HUDEP-2 (cell line): ENCODE data around the gene EPHA7.

Experiments
- DNase-seq, 76 experiments: peaks; one replicate each; lab custom pipeline; 2025; ENCODE audit not compliant: unreplicated experiment in 76 of 76; lab: John Stamatoyannopoulos, UW

The EPHA7 gene

DNA sequence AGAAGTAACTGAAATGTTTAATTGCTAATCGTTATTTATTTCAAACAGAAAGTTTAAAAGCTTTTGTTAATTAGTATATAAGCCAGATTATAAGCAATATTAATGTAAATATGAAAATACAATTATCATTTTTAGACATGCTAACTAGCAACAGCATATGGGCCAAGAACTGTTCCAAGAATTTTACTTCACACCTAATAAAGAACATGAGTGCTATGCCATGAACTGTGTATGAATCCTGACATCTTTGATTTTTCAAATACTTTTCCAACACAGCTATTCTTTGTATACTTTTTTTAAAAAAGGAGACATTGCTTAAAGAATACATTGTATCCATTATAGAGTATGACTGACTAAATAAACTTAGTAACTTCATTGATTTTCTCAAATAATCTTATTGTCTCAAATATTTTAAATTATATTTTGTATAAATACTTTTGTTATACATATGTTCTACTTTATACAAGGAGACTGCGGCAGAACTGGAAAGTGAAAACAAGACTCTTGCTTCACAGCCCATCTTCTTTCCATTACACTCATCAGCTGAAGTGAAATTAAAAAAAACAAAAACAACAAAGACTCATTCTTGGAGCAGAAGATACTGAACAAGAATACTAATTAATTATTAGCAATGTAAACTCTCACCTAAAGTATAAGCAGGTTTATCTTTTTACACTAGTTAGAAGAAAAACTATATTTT is 89.9 kb downstream of the EPHA7 start:
- no peak for DNase-seq

DNA sequence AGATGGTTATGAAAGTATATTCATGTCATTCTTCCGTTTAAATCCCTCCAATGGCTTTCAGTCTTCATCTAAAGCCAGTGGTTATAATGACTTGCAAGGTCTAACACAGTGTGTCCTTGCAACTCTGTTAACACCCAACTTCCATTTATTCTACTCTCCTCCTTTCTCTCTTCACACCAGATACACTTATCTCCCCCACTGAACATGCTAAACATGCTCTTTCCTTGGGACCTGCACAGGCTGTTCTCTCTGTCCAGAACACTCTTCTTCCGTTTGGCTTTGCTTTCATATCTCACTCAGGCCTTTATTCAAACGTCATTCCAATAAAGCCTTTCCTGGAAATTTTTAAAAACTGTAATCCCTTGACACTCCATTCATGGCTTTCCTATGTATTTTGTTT is 91.5 kb downstream of the EPHA7 start:
- DNase-seq, result no peak

DNA sequence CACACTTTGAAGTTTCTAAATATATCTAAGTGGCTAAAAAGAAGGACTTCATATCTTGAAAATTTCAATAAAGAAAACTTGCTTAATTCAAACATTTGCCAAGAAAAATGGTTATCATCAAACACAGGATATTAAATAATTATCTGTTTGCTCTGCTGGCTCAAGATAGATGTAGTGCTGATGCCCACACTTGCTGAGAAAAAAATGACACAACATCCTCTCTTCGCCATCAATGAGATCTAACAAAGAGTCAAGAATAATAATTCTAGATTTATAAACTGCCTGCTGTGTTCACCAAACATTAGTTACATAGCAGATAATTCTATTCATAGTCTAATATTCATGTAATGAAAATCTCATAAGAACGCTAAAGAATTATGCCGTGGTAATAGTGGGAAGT is 93.6 kb downstream of the EPHA7 start:
- no peak for DNase-seq

DNA sequence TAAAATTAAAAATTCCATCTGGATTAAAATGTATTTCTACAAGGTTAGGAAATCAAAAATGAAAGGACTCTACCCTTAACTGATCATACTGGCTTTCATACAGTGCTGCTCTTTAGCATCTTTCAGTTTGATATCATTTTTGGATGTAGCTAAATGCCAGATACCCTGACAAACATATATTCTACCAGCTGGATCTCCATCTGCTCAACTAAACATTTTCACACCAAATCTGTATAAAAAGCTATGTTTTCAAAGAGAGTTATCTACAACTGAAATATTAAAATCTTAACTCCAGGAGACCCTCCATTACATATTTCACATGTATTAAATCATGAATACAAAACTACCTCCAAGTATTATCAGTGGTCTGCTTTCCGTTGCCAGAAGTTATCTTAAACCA is 95.7 kb downstream of the EPHA7 start:
- DNase-seq, result no peak

DNA sequence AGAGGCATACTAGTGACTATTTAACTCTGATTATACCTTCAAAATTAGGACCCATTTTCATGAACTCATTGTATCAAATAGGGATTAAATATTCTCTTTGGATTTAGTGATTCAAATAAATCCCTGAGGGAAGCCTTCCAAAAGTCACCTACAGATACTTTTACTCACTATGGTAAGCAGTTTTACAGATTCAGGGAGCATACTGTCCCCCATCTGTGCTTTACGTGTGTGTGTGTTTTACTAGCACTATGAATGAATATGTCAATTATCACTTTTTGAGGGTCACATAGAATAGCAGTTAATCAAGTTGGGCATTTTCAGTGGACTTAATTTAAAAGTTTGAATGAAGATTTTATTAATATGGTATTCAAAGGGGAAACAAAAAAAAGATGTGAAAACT is 96.7 kb downstream of the EPHA7 start:
- DNase-seq, result no peak

DNA sequence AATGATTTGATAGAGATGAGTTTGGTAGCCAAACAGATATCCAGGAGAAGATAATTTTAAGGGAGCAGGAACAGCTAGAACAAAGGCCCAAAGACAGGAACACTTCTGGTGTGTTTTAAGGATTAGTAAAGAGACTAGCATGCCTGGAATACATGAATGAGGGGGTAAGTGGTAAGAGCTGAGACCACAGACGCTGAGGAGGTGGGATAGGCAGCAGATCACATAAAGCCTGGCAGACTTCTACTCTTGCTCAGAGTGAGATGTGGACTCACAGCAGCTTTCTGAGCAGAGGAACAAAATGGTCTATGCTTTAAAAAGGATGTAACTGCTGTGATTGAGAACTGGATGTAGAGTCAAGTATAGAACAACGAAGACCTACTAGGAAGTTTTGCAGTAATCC is 100.1 kb downstream of the EPHA7 start:
- no peak for DNase-seq

DNA sequence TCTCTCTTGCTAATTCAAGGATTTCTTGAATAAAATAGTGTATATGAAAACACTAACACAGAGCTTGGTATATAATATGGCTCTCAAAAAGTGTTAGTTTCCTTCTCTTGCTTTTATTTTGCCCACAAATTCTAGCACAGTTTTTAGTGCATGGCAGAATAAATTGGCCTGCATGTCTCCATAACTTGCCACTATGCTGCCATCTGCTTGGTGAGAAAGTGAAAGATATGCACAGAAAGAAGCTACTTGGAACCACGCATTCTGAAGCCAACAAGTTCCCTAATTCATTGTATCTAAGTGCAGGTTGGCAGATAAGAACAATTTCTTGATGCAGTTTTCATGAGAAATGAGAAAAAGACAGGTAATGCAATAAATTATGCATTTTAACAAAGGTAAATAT is 101.2 kb downstream of the EPHA7 start:
- DNase-seq, result no peak

DNA sequence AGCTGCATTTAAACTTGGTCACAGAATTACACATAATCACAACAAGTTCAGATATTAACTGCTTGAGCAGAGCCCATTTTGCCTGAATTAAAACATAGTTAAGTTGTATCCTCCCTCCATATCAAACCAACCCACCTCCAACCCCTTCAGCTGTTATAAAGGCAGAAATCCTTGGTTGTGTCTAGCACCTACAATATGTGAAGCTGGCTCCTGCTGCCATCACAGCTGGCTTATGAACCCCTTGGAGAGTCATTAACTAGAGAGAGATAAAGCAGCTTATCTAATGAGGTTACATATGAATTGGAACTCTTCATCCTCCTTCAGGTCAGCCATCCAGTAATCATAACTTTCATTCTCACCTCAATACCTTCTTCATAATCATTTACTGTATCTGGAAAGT is 101.8 kb downstream of the EPHA7 start:
- DNase-seq, result no peak

DNA sequence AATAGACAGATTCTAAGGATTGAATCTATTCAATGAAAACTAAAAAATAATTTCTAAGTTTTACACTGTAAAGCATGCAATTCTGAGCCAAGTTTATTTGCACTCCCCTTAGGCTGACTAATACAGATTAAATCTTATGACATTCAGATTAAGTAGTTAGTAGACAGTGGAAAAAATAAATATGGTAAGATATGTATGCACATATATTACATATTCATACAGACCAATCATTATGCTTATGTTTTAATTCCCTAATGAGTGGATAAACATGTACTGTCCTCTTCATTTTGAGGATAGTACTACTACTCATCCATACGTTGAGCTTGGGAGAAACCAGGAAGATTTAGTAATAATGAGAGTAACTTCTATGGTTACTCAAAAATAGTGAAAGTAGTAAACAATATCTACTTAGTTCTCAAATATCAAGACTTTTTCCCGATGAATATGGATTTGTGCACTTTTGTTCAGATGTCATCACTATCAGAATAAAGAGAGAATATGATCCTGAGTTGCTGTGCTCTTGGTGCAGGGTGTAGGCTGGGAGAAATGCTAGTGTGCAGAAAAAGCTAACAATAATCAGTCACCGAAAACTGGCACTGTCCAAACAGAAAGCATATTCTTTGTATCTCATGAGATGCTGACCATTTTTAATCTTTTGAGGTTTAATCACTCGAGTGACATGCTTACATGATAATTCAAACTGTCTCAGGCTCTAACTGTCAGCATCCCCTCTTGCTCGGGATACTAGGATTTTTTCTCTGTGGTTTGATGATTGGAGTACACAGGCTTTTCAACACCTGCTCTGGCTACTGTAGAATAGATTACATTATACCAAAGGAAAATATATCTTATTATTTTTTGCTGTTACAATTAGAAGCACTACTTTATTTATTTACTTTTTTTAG is 111.6 kb downstream of the EPHA7 start:
- DNase-seq, result no peak

DNA sequence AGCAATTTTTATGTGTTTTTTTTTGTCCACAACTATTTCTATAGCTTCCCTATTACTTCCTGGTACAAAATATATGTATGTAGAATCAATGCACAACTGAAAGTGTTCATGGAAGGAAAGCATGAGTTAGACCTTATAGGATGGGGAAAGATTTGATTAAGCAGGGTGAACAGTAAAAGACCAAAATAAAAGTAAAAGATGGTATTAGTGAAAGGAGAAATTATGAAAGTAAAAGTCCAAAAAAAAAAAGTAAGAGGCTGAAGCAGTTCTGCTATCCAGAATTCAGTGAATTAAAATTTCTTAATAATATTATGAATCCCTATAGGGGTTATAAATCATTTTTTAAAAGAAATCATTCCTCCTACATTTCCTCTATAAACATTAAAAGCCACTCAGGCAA is 114.3 kb downstream of the EPHA7 start:
- DNase-seq, result no peak

DNA sequence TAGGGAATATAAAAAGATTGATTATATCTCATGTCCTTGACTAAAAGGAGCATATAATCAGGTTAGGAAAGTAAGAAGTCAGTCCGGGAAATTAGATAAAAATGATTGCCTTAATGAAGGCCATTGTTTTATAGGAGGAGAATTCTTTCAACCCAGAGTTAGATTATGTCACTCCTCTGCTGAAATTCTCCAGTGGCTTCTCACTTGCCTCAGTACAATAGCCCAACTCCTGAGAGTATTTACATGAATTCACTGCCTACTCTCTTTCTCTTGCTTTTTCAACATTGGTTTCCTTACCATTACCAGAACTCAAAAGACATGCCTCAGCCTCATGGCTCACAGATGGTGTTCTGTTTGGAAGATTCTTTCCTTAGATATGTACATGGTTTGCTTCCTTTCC is 114.9 kb downstream of the EPHA7 start:
- no peak for DNase-seq

DNA sequence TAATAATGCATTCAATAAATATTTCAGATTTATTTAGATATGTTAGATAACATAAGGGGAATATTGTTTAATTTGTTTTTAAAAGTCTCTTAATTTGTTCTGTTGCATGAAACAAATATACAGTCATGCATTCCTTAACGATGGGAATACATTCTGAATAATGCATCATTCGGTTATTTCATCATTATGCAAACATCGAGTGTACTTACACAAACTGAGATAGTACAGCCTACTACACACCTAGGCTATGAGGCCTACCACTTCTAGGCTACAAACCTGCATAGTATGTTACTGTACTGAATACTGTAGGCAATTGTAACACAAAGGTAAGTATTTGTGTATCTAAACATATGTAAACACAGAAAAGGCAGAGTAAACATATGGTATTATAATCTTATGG is 118.7 kb downstream of the EPHA7 start:
- DNase-seq, result no peak

DNA sequence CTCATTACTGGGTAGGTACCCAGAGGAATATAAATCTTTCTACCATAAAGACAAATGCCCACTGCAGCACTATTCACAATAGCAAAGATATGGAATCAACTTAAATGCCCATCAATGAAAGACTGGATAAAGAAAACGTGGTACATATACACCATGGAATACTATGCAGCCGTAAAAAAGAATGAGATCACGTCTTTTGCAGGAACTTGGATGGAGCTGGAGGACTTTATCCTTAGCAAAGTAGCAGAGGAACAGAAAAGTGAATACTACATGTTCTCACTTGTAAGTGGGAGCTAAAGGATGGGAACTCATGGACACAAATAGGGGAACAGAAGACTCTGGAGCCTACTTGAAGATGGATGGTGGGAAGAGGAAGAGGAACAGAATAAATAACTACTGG is 119.7 kb downstream of the EPHA7 start:
- no peak for DNase-seq

DNA sequence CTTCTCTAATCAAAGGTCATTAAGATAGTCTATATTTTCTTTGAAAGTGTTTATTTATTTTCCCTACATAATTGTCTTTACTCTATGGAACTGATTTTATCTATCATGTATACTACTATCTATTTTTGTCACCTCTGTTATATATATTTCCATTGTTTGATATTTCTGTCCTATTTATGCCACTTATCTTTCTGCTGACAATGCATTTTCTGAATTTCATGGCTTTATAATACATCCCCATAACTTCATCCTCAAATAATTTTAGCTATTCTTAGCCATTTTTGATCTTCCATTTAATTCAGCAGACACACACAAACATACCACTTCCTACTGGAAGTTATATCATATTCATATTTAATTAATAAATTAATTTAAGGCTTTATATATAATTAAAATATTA is 123.7 kb downstream of the EPHA7 start:
- DNase-seq, result no peak

DNA sequence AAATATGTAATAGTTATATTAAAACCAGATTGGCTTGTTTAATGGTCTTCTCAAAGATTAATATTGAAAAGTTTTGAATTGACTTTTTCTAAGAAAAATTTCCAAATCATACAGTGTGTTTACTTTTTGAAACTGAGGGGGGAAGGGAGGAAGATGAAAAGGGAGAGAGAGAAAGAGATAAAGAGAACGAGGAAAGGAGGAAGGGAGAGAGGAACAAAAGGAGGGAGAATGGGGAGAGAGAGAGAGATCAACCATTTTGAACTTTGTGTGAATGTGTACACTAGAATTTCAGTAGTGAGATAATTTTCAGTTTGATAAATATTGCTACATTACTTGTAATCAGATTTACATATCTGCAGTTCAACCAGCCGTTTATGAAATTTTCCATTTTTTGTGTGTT is 124.5 kb downstream of the EPHA7 start:
- DNase-seq, result no peak

DNA sequence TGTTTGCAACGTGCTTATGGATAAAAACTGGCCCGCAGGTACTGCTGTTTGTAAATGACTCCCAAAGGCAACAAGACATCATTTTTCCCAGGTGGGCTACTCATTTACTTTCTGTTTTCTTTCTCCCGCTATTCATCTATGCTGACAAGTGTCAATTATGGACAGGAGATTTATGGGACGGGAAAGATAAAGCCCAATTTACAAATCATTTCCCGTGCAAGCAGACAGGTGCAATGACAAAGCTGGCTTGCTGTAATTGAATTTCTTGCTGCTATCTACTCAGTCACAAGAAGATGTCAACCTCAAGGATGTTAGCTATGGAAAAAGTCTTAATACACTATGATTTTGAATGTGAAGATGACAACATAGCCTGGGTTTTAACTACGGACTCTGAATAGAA is 125.5 kb downstream of the EPHA7 start:
- no peak for DNase-seq

DNA sequence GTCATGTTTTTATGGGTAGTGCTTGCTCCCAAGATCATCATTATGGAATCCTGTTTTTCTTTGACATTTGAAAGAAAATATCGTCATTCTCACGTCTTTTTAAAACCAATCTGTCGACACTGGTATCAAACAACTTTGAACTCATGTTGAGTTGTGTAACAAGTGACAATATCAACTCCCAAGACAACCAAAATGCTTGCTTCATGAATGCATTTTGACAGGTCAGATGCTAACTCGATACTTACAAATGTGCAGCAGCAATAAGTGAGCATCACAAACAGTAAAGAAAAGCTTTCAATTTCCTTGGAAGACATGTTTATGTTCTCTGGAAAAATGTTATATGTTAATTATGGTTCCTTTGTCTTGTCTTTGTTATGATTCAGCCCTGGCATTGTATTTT is 125.9 kb downstream of the EPHA7 start:
- DNase-seq, result no peak

DNA sequence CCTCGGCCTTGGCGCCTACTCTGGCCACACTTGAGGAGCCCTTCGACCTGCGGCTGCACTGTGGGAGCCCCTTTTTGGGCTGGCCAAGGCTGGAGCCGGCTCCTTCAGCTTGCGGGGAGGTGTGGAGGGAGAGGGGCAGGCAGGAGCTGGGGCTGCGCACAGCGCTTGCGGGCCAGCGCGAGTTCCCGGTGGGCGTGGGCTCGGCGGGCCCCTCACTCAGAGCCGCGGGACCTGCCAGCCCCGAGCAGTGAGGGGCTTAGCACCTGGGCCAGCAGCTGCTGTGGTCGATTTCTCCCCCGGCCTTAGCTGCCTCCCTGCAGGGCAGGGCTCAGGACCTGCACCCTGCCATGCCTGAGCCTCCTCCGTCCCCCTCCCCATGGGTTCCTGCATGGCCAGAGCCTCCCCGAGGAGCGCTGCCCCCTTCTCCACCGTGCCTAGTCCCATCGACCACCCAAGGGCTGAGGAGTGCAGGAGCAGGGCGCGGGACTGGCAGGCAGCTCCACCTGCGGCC is 136.8 kb downstream of the EPHA7 start:
- DNase-seq, result no peak

DNA sequence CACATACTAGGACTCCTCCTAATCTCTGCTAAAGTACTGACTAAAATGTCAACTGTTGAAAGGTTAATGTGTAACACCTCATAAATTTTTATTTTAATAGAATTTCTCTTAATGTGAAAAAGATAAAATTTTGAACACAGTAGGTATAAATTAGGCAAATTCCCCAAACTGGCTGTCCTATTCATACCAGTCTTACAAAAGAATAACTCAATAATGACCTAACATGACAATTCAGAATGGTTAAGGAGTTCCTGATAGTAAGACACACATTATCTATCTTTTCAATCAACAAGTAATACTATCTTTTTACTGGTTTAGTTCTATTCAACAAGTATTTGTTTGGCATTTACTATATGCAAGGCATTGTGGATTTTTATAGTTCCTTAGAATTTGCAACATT is 141.1 kb downstream of the EPHA7 start:
- DNase-seq, result no peak

DNA sequence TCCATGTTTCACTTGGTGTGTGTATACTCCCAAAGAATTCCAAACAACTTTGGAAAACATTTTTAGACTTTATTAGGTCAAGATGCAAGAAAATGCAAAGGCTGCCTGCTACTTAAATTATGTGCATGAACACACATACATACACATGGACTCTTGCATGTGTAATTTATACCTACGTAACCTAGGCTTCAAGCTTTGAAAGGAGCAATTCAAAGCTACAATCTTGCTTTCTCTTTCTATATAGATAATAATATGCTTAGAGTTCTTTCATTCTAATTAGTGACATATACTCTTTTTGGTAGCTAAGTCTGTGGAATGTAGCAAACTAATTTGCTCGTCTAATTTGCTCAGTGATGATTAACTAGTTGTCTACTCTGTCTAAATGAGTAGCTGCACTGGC is 146.5 kb downstream of the EPHA7 start:
- DNase-seq, result no peak

DNA sequence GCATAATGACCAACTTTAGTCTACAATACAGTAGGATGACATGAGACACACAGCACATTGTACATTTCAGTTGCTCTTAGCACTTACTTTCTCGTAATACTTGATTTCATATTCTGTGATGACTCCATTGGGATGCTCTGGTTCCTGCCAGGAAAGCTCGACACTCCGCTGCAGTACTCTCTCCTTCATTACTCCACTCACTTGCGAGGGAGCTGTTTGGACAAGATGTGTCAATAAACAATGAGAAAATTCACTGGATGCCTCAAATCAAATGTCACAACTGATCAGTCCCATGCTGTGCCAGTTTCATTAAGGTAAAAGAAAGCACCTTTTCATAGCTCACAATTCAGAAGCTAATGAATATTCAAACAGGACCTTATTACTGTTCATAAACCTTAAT is 147.1 kb downstream of the EPHA7 start:
- no peak for DNase-seq
